Liver (tissue), 9 donors: ENCODE results near the gene LDHD. TPM values are rescaled to one million over a fixed set of nuclear protein-coding genes. Genes with fewer than 3 reads are reported as not detected.

ENCODE experiments used
- DNase-seq: peaks from one replicate; pipeline ENCODE4 v3.0.0-alpha.2; 2017; ENCODE audit warnings: low spot score
- H3K27ac ChIP-seq, 2 donors: one replicate each; pipeline ENCODE4 v1.7.0; 2013; ENCODE audit warnings: inconsistent platforms in 2 of 2, low read length in 2 of 2, control low read depth in 1 of 2, low read depth in 1 of 2, mild to moderate bottlenecking in 1 of 2
- H3K27me3 ChIP-seq, 4 donors: one replicate each; pipeline versions ENCODE4 v1.6.1 to v1.7.0; 2013; ENCODE audit warnings: low read length in 3 of 4, inconsistent platforms in 1 of 4, mild to moderate bottlenecking in 1 of 4, moderate library complexity in 1 of 4; ENCODE audit not compliant: control insufficient read depth in 4 of 4, insufficient read depth in 4 of 4
- H3K36me3 ChIP-seq, 4 donors: one replicate each; pipeline versions ENCODE4 v1.6.1 to v1.7.0; 2013; ENCODE audit warnings: low read length in 3 of 4, mild to moderate bottlenecking in 3 of 4, low read depth in 1 of 4, moderate library complexity in 1 of 4; ENCODE audit not compliant: control insufficient read depth in 4 of 4, insufficient read depth in 3 of 4
- H3K4me1 ChIP-seq, 4 donors: one replicate each; pipeline versions ENCODE4 v1.6.1 to v1.7.0; 2013; ENCODE audit warnings: low read length in 3 of 4, mild to moderate bottlenecking in 3 of 4, moderate library complexity in 1 of 4; ENCODE audit not compliant: control insufficient read depth in 4 of 4, insufficient read depth in 4 of 4
- H3K4me3 ChIP-seq, 3 donors: one replicate each; pipeline versions ENCODE4 v1.6.1 to v1.7.0; 2013; ENCODE audit warnings: low read length in 3 of 3, control low read depth in 1 of 3, low read depth in 1 of 3, mild to moderate bottlenecking in 1 of 3
- H3K9ac ChIP-seq, 2 donors: one replicate each; pipeline ENCODE4 v1.7.0; 2013; ENCODE audit warnings: low read length in 2 of 2, mild to moderate bottlenecking in 2 of 2, moderate library complexity in 2 of 2, control low read depth in 1 of 2, low read depth in 1 of 2
- H3K9me3 ChIP-seq, 4 donors: one replicate each; pipeline versions ENCODE4 v1.6.1 to v1.7.0; 2013; ENCODE audit warnings: low read length in 3 of 4; ENCODE audit not compliant: control insufficient read depth in 4 of 4
- CTCF ChIP-seq: fragments of 150-350 bp; IDR thresholded peaks from 2 replicates; pipeline ENCODE4 v1.5.1; 2017; ENCODE audit warnings: improper control_type of control experiment, low read depth, low read length; ENCODE audit not compliant: missing input control
- EGR1 ChIP-seq, 2 donors: IDR thresholded peaks; 2 replicates each; pipeline ENCODE4 v1.6.1; 2016 to 2018; ENCODE audit warnings: antibody characterized with exemption in 2 of 2, low read depth in 2 of 2
- FOXA1 ChIP-seq: IDR thresholded peaks from 2 replicates; pipeline ENCODE4 v1.6.1; 2016; ENCODE audit warnings: antibody characterized with exemption
- FOXA2 ChIP-seq: IDR thresholded peaks from 2 replicates; pipeline ENCODE4 v1.6.1; 2016; ENCODE audit warnings: antibody characterized with exemption
- GABPA ChIP-seq, 2 donors: IDR thresholded peaks in 1 of 2; conservative IDR thresholded peaks in 1 of 2; 2 replicates each; pipeline ENCODE4 v1.6.1; 2016; ENCODE audit warnings: antibody characterized with exemption in 2 of 2, mild to moderate bottlenecking in 1 of 2, moderate library complexity in 1 of 2
- HNF4A ChIP-seq, 2 donors: conservative IDR thresholded peaks; 2 replicates each; pipeline ENCODE4 v1.6.1; 2016; ENCODE audit warnings: antibody characterized with exemption in 2 of 2, mild to moderate bottlenecking in 2 of 2
- HNF4G ChIP-seq: IDR thresholded peaks from 2 replicates; pipeline ENCODE4 v1.6.1; 2016; ENCODE audit warnings: antibody characterized with exemption
- JUND ChIP-seq, 2 donors: IDR thresholded peaks; 2 replicates each; pipeline ENCODE4 v1.6.1; 2016; ENCODE audit warnings: antibody characterized with exemption in 2 of 2
- MAX ChIP-seq: IDR thresholded peaks from 2 replicates; pipeline ENCODE4 v1.6.1; 2016; ENCODE audit warnings: antibody characterized with exemption
- NR2F2 ChIP-seq: IDR thresholded peaks from 2 replicates; pipeline ENCODE4 v1.6.1; 2016; ENCODE audit warnings: antibody characterized with exemption
- RAD21 ChIP-seq, 2 donors: IDR thresholded peaks; 2 replicates each; pipeline ENCODE4 v1.6.1; 2016; ENCODE audit warnings: antibody characterized with exemption in 2 of 2, mild to moderate bottlenecking in 2 of 2
- RXRA ChIP-seq, 2 donors: IDR thresholded peaks; 2 replicates each; pipeline ENCODE4 v1.6.1; 2017 to 2018; ENCODE audit warnings: antibody characterized with exemption in 2 of 2, mild to moderate bottlenecking in 1 of 2
- SP1 ChIP-seq: IDR thresholded peaks from 2 replicates; pipeline ENCODE4 v1.6.1; 2018; ENCODE audit warnings: antibody characterized with exemption, mild to moderate bottlenecking
- TAF1 ChIP-seq: conservative IDR thresholded peaks from 2 replicates; pipeline ENCODE4 v1.6.1; 2016; ENCODE audit warnings: antibody characterized with exemption, mild to moderate bottlenecking
- YY1 ChIP-seq: IDR thresholded peaks from 2 replicates; pipeline ENCODE4 v1.6.1; 2016; ENCODE audit warnings: antibody characterized with exemption, mild to moderate bottlenecking
- WGBS: extraction: QIAGEN DNeasy Blood & Tissue Kit; methylation state at CpG from one replicate; pipeline ENCODE4 v1.1.7; 2013; 5-methylcytosine and 5-hydroxymethylcytosine counted together
- polyA plus RNA-seq, 2 donors: library from polyadenylated mRNA; stranded (reverse) in 1 of 2; unstranded in 1 of 2; fragments of 200-250 nt in 1 of 2; fragments of >200 nt in 1 of 2; fragmentation: Nextera tagmentation in 1 of 2; extraction: Ambion mirVana in 1 of 2; gene quantifications; one replicate each; pipeline versions ENCODE4 v1.2.1 to v1.2.3, GENCODE V29; 2013 to 2015
- total RNA-seq, 2 donors: library from RNA; depleted of rRNA; stranded (reverse); fragments of >200 nt; gene quantifications; one replicate each; pipeline ENCODE4 v1.2.3, GENCODE V29; 2014
- TF ChIP-seq, protein P1 (sequence below): IDR thresholded peaks from 2 replicates; pipeline ENCODE4 v1.6.1; 2016; ENCODE audit warnings: antibody characterized with exemption, mild to moderate bottlenecking
- TF ChIP-seq, protein P2 (sequence below): IDR thresholded peaks from 2 replicates; pipeline ENCODE4 v1.6.1; 2016; ENCODE audit warnings: antibody characterized with exemption
- TF ChIP-seq, protein P3 (sequence below): IDR thresholded peaks from 2 replicates; pipeline ENCODE4 v1.6.1; 2016; ENCODE audit warnings: antibody characterized with exemption
- donor health status: healthy.
- donor health status: healthy.
- donor health status: healthy.
- donor health status: healthy.
- donor health status: healthy.

LDHD gene
- total and polyA plus RNA-seq, 4 donors: 27.7 to 84.1 (median 76.3) TPM

- H3K9me3 ChIP-seq: no peaks in the 10 kb centered on the region
- no peak overlapping the region for H3K9ac ChIP-seq
- H3K36me3 ChIP-seq: peaks cover 0 to 9% (median 2%) of the 10 kb centered on the region in 4 donors
- no peak overlapping the region for H3K4me3 ChIP-seq
- DNase-seq: no peak
- 94% methylated on average over 20 of the region's 20 CpGs for WGBS
- H3K27me3 ChIP-seq: no peaks in the 10 kb centered on the region
- H3K4me1 ChIP-seq: peaks cover 20 to 60% (median 43%) of the 10 kb centered on the region in 4 donors
- TF ChIP-seq YY1 (no peak), TAF1 (no peak), HNF4G (no peak), SP1 (no peak), RXRA (IDR thresholded peaks at IDR 0.05) (no peak), GABPA (IDR thresholded peaks at IDR 0.05 in 1 of 2, conservative IDR thresholded peaks at IDR 0.05 in 1 of 2) (no peak), FOXA1 (no peak), RAD21 (IDR thresholded peaks at IDR 0.05) (no peak), CTCF (no peak), MAX (no peak), NR2F2 (no peak), HNF4A (conservative IDR thresholded peaks at IDR 0.05) (no peak), JUND (IDR thresholded peaks at IDR 0.05) (no peak), EGR1 (IDR thresholded peaks at IDR 0.05; ENCODE audit: low read depth in 2 of 2) (no peak), FOXA2 (no peak)
- TF ChIP-seq, protein P1, sequence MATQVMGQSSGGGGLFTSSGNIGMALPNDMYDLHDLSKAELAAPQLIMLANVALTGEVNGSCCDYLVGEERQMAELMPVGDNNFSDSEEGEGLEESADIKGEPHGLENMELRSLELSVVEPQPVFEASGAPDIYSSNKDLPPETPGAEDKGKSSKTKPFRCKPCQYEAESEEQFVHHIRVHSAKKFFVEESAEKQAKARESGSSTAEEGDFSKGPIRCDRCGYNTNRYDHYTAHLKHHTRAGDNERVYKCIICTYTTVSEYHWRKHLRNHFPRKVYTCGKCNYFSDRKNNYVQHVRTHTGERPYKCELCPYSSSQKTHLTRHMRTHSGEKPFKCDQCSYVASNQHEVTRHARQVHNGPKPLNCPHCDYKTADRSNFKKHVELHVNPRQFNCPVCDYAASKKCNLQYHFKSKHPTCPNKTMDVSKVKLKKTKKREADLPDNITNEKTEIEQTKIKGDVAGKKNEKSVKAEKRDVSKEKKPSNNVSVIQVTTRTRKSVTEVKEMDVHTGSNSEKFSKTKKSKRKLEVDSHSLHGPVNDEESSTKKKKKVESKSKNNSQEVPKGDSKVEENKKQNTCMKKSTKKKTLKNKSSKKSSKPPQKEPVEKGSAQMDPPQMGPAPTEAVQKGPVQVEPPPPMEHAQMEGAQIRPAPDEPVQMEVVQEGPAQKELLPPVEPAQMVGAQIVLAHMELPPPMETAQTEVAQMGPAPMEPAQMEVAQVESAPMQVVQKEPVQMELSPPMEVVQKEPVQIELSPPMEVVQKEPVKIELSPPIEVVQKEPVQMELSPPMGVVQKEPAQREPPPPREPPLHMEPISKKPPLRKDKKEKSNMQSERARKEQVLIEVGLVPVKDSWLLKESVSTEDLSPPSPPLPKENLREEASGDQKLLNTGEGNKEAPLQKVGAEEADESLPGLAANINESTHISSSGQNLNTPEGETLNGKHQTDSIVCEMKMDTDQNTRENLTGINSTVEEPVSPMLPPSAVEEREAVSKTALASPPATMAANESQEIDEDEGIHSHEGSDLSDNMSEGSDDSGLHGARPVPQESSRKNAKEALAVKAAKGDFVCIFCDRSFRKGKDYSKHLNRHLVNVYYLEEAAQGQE: no peak
- TF ChIP-seq, protein P2, sequence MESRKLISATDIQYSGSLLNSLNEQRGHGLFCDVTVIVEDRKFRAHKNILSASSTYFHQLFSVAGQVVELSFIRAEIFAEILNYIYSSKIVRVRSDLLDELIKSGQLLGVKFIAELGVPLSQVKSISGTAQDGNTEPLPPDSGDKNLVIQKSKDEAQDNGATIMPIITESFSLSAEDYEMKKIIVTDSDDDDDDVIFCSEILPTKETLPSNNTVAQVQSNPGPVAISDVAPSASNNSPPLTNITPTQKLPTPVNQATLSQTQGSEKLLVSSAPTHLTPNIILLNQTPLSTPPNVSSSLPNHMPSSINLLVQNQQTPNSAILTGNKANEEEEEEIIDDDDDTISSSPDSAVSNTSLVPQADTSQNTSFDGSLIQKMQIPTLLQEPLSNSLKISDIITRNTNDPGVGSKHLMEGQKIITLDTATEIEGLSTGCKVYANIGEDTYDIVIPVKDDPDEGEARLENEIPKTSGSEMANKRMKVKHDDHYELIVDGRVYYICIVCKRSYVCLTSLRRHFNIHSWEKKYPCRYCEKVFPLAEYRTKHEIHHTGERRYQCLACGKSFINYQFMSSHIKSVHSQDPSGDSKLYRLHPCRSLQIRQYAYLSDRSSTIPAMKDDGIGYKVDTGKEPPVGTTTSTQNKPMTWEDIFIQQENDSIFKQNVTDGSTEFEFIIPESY: no peak
- TF ChIP-seq, protein P3, sequence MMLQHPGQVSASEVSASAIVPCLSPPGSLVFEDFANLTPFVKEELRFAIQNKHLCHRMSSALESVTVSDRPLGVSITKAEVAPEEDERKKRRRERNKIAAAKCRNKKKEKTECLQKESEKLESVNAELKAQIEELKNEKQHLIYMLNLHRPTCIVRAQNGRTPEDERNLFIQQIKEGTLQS: no peak
- no peak overlapping the region for H3K27ac ChIP-seq
Measured at GRCh38 chr16:75113541-75114121, 2.9 kb downstream of the LDHD start.
